Right atrium auricular region (tissue), 2 donors: ENCODE measurements around the gene THUMPD2. TPM values are rescaled to one million over a fixed set of nuclear protein-coding genes. Genes with fewer than 3 reads are reported as not detected.

ENCODE experiments used
- DNase-seq: peaks from one replicate; pipeline ENCODE4 v3.0.0-alpha.2; 2019; ENCODE audit warnings: low spot score
- H3K27ac ChIP-seq, 2 donors: fragments of 200-600 bp; sonication (generic); 1 replicate in 1 of 2; 2 replicates in 1 of 2; pipeline ENCODE4 v1.5.1; 2016 to 2019
- H3K27me3 ChIP-seq, 2 donors: fragments of 200-600 bp; sonication (generic); one replicate each; pipeline versions ENCODE4 v1.5.1 to v1.6.0; 2017 to 2019
- H3K36me3 ChIP-seq: fragments of 200-600 bp; sonication (generic); one replicate; pipeline ENCODE4 v1.5.1; 2016
- H3K4me1 ChIP-seq, 2 donors: fragments of 200-600 bp; sonication (generic); one replicate each; pipeline versions ENCODE4 v1.5.1 to v1.6.0; 2017 to 2019
- H3K4me3 ChIP-seq, 2 donors: fragments of 200-600 bp; sonication (generic); 1 replicate in 1 of 2; 2 replicates in 1 of 2; pipeline ENCODE4 v1.5.1; 2017 to 2019; ENCODE audit warnings: mild to moderate bottlenecking in 1 of 2, moderate library complexity in 1 of 2
- H3K9me3 ChIP-seq, 2 donors: fragments of 200-600 bp; sonication (generic); one replicate each; pipeline ENCODE4 v1.5.1; 2019
- CTCF ChIP-seq, 2 donors: fragments of 200-600 bp; sonication (generic); IDR thresholded peaks; one replicate each; pipeline ENCODE4 v1.5.1; 2019; ENCODE audit warnings: antibody characterized with exemption in 2 of 2
- total RNA-seq, 2 donors: library from RNA; depleted of rRNA; stranded (reverse); fragments of >200 nt; gene quantifications; one replicate each; pipeline ENCODE4 v1.1.0, GENCODE V29; 2016

Gene THUMPD2
- total RNA-seq, 2 donors from 2014 or later: 5.9 to 9.4 TPM

- Histone ChIP-seq H3K36me3 (no peaks in the 10 kb centered on the region), H3K27me3 (no peaks in the 10 kb centered on the region), H3K4me3 (no peak overlapping the region), H3K27ac (no peak overlapping the region), H3K4me1 (peaks cover 0 to 17% of the 10 kb centered on the region in 2 donors), H3K9me3 (peaks cover 0 to 14% of the 10 kb centered on the region in 2 donors)
- no peak for DNase-seq
- no peak for TF ChIP-seq CTCF (IDR thresholded peaks at IDR 0.05)
Observed at GRCh38 chr2:39688181-39688580, 90.9 kb downstream of the THUMPD2 start.

GRCh38 chr2:39686456-39686855 lies 92.6 kb downstream of the THUMPD2 start:
- no peak for TF ChIP-seq CTCF (IDR thresholded peaks at IDR 0.05)
- Histone ChIP-seq H3K36me3 (no peaks in the 10 kb centered on the region), H3K27ac (no peak overlapping the region), H3K27me3 (no peaks in the 10 kb centered on the region), H3K4me1 (peaks cover 0 to 27% of the 10 kb centered on the region in 2 donors), H3K4me3 (no peak overlapping the region), H3K9me3 (peaks cover 0 to 14% of the 10 kb centered on the region in 2 donors)
- DNase-seq: no peak

Other genes with a start within 250 kb of the THUMPD2 start
- gene TMEM178A, start 113.3 kb downstream of the THUMPD2 start, total RNA-seq: 1 to 10 TPM; 2.9 to 4.3 TPM